ENCODE data around the gene TNF.
A peak's percentile ranks its signal among the peaks of the same experiment; 100 is the strongest.

TNF gene

DNA sequence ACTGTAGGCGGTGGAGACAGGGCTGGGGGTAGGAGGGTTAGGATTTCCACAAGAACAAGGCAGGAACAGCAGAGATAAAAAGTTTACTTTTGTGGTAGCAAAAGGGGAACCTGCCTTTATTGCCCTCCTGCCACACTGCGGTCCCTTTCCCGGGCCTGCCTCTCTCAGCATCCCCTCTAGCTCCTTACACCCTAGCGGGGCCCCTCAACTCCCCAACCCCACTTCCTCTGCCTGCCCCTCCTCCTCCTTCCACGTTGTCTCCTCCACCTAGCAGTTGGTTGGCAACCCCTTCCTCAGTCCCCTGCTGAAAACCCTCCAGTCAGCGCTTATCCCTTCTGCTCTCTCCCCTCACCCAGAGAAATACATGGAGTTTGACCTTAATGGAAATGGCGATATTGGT lies 40.4 kb downstream of the TNF start:
- TF ChIP-seq CTCF (conservative IDR thresholded peaks at IDR 0.05), result no peak
- TF ChIP-seq ZFX (IDR thresholded peaks at IDR 0.05), result no peak
- no peak overlapping the region for H3K27ac ChIP-seq

- no peak overlapping the region for H3K27ac ChIP-seq
- TF ChIP-seq CTCF (conservative IDR thresholded peaks at IDR 0.05), result no peak
- no peak for TF ChIP-seq ZFX (IDR thresholded peaks at IDR 0.05)
Measured at GRCh38 chr6:31617010-31617409, 41.6 kb downstream of the TNF start.

DNA sequence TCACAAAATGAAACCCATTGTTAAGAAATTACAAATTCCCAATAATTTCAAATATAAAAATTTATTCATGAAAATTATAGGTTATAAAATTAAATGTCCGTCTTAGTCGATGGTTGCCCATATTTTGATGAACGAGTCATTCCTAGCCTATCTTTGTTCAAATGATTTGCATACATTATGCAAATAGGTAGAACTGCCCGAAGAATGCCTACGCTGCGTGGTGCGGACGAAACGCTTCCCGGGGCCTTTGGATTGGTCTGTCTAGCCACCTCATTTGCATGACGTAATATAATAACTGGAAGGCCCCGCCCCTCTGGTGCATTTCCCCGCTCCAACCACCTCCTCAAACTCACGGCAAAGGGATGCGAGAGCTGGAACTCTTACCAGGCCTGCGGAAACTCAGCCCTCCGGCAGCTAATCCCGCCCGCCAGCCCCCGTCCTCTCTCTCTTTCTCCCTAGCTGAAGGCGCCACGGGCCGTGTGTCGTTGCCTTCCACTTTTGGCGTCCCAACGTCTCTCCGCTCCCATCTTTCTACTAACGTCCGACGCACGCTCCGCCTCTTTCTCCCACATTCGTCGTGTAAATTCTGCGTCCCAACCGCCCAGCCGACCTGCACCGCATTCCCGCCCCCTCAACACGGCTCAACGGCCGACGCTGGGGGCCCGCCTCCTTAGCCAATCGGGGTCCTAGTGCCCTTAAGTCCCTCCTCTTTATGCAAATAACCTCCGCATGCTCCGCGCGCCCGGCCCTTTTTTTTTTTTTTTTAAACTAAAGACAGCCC lies 44.6 kb downstream of the TNF start:
- H3K27ac ChIP-seq, result peak overlapping the region; percentile 99
- no peak for TF ChIP-seq CTCF (conservative IDR thresholded peaks at IDR 0.05)

- peak; percentile 74; the same call in 1 of the 2 replicates for TF ChIP-seq ZFX (IDR thresholded peaks at IDR 0.05)
- TF ChIP-seq CTCF (conservative IDR thresholded peaks at IDR 0.05), result no peak
- H3K27ac ChIP-seq, result peak within 1 kb of the TSS; percentile 99
Measured at GRCh38 chr6:31620586-31621319, 45.4 kb downstream of the TNF start, which contains the start of gene PRRC2A. Gene PRRC2A, plus strand, starts transcription at chr6:31620715. Its CDS starts 2,075 bp downstream, at chr6:31622790.

DNA sequence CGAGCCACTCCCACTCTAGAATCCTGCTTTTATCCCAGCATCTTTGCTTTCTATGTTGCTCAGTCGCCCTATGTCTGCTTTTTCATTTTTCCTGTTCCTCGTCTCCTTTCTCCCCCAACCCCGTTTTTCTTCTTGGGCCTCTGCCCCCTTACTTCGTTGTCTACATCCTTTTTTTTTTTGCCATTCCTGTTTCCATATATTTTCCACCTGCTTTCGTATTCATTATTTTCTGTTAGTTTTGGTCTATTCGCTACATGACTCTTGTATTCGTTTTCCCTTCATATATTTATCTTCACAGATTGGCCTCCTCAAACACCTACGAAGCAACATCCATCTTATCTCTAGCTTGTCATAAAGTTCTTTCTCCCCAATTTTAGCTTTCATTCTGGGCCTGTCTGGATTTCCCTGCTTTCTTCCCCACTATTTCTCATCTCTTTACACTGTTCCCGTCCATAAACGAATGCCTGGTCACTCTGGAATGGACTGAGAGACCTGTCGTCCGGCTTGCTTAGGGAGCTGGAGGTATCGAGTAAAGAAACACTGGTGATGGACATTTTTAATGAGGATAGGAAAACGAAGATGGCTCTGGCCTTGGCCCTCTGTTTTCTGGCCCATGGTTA lies 46.1 kb downstream of the TNF start:
- TF ChIP-seq ZFX (IDR thresholded peaks at IDR 0.05) (no peak), CTCF (conservative IDR thresholded peaks at IDR 0.05) (no peak)
- H3K27ac ChIP-seq, result peak overlapping the region; percentile 99

- TF ChIP-seq ZFX (IDR thresholded peaks at IDR 0.05) (no peak), CTCF (conservative IDR thresholded peaks at IDR 0.05) (no peak)
- H3K27ac ChIP-seq, result peak overlapping the region; percentile 99
Measured at GRCh38 chr6:31621991-31622390, 46.6 kb downstream of the TNF start.

DNA sequence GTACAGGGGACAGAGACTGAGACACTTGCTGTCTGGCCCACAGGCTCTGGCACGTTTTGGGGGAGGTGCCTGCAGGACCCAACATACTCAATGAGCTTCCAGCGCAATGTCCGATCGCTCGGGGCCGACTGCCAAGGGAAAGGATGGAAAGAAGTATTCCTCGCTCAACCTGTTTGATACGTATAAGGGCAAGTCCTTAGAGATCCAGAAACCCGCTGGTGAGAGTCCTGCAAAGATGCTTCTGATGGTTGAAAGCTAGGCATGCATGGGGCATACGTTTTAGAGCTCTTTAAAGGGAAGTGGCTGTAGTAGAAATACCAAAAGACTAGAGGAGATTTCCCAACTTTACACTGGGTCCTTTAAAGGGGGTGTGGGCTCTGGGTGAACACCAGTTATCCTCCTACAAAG lies 47.3 kb downstream of the TNF start:
- TF ChIP-seq ZFX (IDR thresholded peaks at IDR 0.05), result no peak
- no peak for TF ChIP-seq CTCF (conservative IDR thresholded peaks at IDR 0.05)
- H3K27ac ChIP-seq, result peak overlapping the region; percentile 99

Data from C4-2B (cell line).